ENCODE results near the gene ERN1.
A peak's percentile ranks its signal among the peaks of the same experiment; 100 is the strongest.

ERN1 gene

DNA sequence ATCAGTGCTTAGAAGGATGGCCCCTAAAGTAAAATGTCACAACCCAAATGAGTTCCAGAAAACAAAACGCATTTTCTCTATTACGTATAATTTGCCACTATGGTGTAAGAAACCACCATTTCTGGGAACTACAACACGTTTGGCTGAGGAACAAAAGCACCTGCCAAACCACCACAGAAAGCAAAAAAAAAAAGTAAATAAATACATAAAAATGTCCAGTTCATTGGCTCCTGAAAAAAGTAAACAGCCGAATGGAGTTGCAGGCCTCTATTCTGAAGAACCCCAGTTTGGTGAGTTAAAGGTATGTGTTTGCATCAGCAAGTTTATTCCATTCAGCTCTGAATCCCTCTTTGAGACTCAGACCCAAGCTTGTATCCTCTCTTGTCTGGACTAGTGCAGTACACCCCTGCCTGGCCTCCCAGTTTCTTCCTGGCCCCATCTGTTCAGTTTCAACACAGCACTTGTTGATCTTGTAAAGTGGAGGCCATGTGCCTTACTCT lies 36.9 kb downstream of the ERN1 start:
- H2BK5ac ChIP-seq (ENCODE audit: low read depth, low read length, poor library complexity), result no peak overlapping the region
- no peaks in the 10 kb centered on the region for H3K27me3 ChIP-seq (ENCODE audit: insufficient read depth, low read length)

DNA sequence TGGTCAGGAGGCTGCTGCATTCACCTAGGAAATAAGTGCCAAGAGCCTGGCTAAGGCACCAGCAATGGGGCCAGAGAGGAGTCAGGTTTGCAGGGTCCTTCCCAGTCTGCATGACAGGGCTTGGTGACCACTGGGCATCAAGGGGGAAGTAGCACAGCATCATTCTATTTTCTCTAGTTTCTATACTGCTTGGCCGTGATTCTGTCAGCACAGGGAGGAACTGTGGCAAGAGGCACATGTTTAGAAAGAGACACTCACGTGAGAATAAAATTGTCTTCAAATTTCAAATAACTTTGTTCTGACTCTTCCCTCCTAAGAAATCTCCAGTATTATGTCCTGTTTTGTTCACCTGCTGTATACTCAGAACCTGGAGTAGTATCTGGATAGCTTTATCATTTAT lies 37.8 kb downstream of the ERN1 start:
- no peak overlapping the region for H2BK5ac ChIP-seq (ENCODE audit: low read depth, low read length, poor library complexity)
- H3K18ac ChIP-seq (ENCODE audit: low read length), result no peak overlapping the region
- H2AK5ac ChIP-seq (ENCODE audit: low read length), result no peak overlapping the region
- no CpG with 5 or more reads among the region's 2 CpGs for WGBS (ENCODE audit: extremely low coverage, insufficient coverage, insufficient read length)
- no peak overlapping the region for H4K91ac ChIP-seq (ENCODE audit: low read depth, low read length)
- no peak overlapping the region for H4K8ac ChIP-seq (ENCODE audit: low read depth, low read length)
- H3K23ac ChIP-seq (ENCODE audit: low read length), result no peak overlapping the region
- no peak overlapping the region for H3K4me2 ChIP-seq (ENCODE audit: low read length)
- no peak overlapping the region for H2BK12ac ChIP-seq (ENCODE audit: low read length)
- no peak overlapping the region for H3K4me3 ChIP-seq (ENCODE audit: low read depth, low read length)
- H3K79me1 ChIP-seq (ENCODE audit: low read length), result peaks cover 2% of the 10 kb centered on the region
- H3K79me2 ChIP-seq (ENCODE audit: control insufficient read depth, insufficient read depth, low read length, poor library complexity), result no peaks in the 10 kb centered on the region
- H3K14ac ChIP-seq (ENCODE audit: low read length), result no peak overlapping the region
- H3K4me1 ChIP-seq (ENCODE audit: control insufficient read depth in 1 of 2, insufficient read depth in 2 of 2, low read length in 2 of 2), result peaks cover 13 to 19% of the 10 kb centered on the region in 2 experiments
- H3K4ac ChIP-seq (ENCODE audit: low read depth, low read length), result no peak overlapping the region
- no peaks in the 10 kb centered on the region for H3K27me3 ChIP-seq (ENCODE audit: insufficient read depth, low read length)
- peak in 1 of 2 donors; percentile 68 for DNase-seq
- H3K9ac ChIP-seq (ENCODE audit: low read length), result no peak overlapping the region
- no peak overlapping the region for H3K27ac ChIP-seq (ENCODE audit: low read depth, low read length)
- H3K36me3 ChIP-seq (ENCODE audit: control insufficient read depth in 1 of 2, insufficient read depth in 2 of 2, low read length in 2 of 2), result peaks cover 3 to 5% of the 10 kb centered on the region in 2 experiments
- H2AFZ ChIP-seq (ENCODE audit: insufficient read depth, low read length, poor library complexity), result no peak overlapping the region
- peaks cover 1% of the 10 kb centered on the region for H3K9me3 ChIP-seq (ENCODE audit: insufficient read depth, low read depth, low read length)
- H4K12ac ChIP-seq (ENCODE audit: low read depth, low read length), result no peak overlapping the region
- H2BK120ac ChIP-seq (ENCODE audit: insufficient read depth, low read length, poor library complexity), result no peak overlapping the region

More for the DNA sequence above, 36.9 kb downstream of the ERN1 start:
- peaks cover 2% of the 10 kb centered on the region for H3K79me1 ChIP-seq (ENCODE audit: low read length)
- peaks cover 6 to 11% of the 10 kb centered on the region in 2 experiments for H3K4me1 ChIP-seq (ENCODE audit: control insufficient read depth in 1 of 2, insufficient read depth in 2 of 2, low read length in 2 of 2)
- no peak overlapping the region for H4K8ac ChIP-seq (ENCODE audit: low read depth, low read length)
- no peak overlapping the region for H3K4ac ChIP-seq (ENCODE audit: low read depth, low read length)
- no CpG with 5 or more reads among the region's 4 CpGs for WGBS (ENCODE audit: extremely low coverage, insufficient coverage, insufficient read length)
- no peaks in the 10 kb centered on the region for H3K79me2 ChIP-seq (ENCODE audit: control insufficient read depth, insufficient read depth, low read length, poor library complexity)
- no peak overlapping the region for H2AK5ac ChIP-seq (ENCODE audit: low read length)
- no peak for DNase-seq
- H3K9ac ChIP-seq (ENCODE audit: low read length), result no peak overlapping the region
- no peak overlapping the region for H3K4me3 ChIP-seq (ENCODE audit: low read depth, low read length)
- H3K18ac ChIP-seq (ENCODE audit: low read length), result no peak overlapping the region
- no peak overlapping the region for H3K27ac ChIP-seq (ENCODE audit: low read depth, low read length)
- no peak overlapping the region for H2BK12ac ChIP-seq (ENCODE audit: low read length)
- no peak overlapping the region for H2AFZ ChIP-seq (ENCODE audit: insufficient read depth, low read length, poor library complexity)
- H2BK120ac ChIP-seq (ENCODE audit: insufficient read depth, low read length, poor library complexity), result no peak overlapping the region
- H3K14ac ChIP-seq (ENCODE audit: low read length), result no peak overlapping the region
- no peak overlapping the region for H4K91ac ChIP-seq (ENCODE audit: low read depth, low read length)
- H3K4me2 ChIP-seq (ENCODE audit: low read length), result no peak overlapping the region
- peaks cover 1% of the 10 kb centered on the region for H3K9me3 ChIP-seq (ENCODE audit: insufficient read depth, low read depth, low read length)
- H4K12ac ChIP-seq (ENCODE audit: low read depth, low read length), result no peak overlapping the region
- peaks cover 3 to 5% of the 10 kb centered on the region in 2 experiments for H3K36me3 ChIP-seq (ENCODE audit: control insufficient read depth in 1 of 2, insufficient read depth in 2 of 2, low read length in 2 of 2)
- no peak overlapping the region for H3K23ac ChIP-seq (ENCODE audit: low read length)

DNA sequence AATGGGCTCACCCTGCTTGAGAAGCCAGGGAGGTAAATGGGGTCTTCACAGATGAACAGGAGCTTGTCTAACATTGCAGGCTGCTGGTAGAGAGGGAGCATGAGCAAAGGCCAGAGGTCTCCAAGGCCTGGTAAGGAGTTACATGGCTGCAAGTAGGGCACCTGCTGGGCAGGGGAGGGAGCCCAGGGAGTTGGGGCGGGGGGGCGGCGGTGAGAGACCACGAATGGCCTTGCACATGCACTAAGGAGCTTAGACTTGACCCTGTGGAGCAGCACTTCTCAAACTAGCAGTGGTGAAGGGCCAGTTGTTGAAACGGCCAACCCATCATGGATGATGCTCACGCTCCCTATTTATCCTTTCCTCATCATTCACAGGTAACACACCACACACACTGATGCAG lies 38.4 kb downstream of the ERN1 start:
- no peak overlapping the region for H3K18ac ChIP-seq (ENCODE audit: low read length)
- H2AK5ac ChIP-seq (ENCODE audit: low read length), result no peak overlapping the region
- H3K9me3 ChIP-seq (ENCODE audit: insufficient read depth, low read depth, low read length), result no peaks in the 10 kb centered on the region
- no peak for DNase-seq
- H4K91ac ChIP-seq (ENCODE audit: low read depth, low read length), result no peak overlapping the region
- H2BK120ac ChIP-seq (ENCODE audit: insufficient read depth, low read length, poor library complexity), result no peak overlapping the region
- no peak overlapping the region for H2BK5ac ChIP-seq (ENCODE audit: low read depth, low read length, poor library complexity)
- WGBS (ENCODE audit: extremely low coverage, insufficient coverage, insufficient read length), result no CpG with 5 or more reads among the region's 6 CpGs
- H2BK12ac ChIP-seq (ENCODE audit: low read length), result no peak overlapping the region
- no peaks in the 10 kb centered on the region for H3K27me3 ChIP-seq (ENCODE audit: insufficient read depth, low read length)
- no peak overlapping the region for H3K23ac ChIP-seq (ENCODE audit: low read length)
- H3K14ac ChIP-seq (ENCODE audit: low read length), result no peak overlapping the region
- H3K4ac ChIP-seq (ENCODE audit: low read depth, low read length), result no peak overlapping the region
- no peak overlapping the region for H2AFZ ChIP-seq (ENCODE audit: insufficient read depth, low read length, poor library complexity)
- H3K79me2 ChIP-seq (ENCODE audit: control insufficient read depth, insufficient read depth, low read length, poor library complexity), result no peaks in the 10 kb centered on the region
- H4K8ac ChIP-seq (ENCODE audit: low read depth, low read length), result no peak overlapping the region
- no peak overlapping the region for H3K4me2 ChIP-seq (ENCODE audit: low read length)
- no peak overlapping the region for H3K9ac ChIP-seq (ENCODE audit: low read length)
- no peak overlapping the region for H3K4me3 ChIP-seq (ENCODE audit: low read depth, low read length)
- peaks cover 3 to 5% of the 10 kb centered on the region in 2 experiments for H3K36me3 ChIP-seq (ENCODE audit: control insufficient read depth in 1 of 2, insufficient read depth in 2 of 2, low read length in 2 of 2)
- no peak overlapping the region for H3K27ac ChIP-seq (ENCODE audit: low read depth, low read length)
- no peak overlapping the region for H4K12ac ChIP-seq (ENCODE audit: low read depth, low read length)
- peaks cover 15 to 21% of the 10 kb centered on the region in 2 experiments for H3K4me1 ChIP-seq (ENCODE audit: control insufficient read depth in 1 of 2, insufficient read depth in 2 of 2, low read length in 2 of 2)
- H3K79me1 ChIP-seq (ENCODE audit: low read length), result peaks cover 2% of the 10 kb centered on the region

DNA sequence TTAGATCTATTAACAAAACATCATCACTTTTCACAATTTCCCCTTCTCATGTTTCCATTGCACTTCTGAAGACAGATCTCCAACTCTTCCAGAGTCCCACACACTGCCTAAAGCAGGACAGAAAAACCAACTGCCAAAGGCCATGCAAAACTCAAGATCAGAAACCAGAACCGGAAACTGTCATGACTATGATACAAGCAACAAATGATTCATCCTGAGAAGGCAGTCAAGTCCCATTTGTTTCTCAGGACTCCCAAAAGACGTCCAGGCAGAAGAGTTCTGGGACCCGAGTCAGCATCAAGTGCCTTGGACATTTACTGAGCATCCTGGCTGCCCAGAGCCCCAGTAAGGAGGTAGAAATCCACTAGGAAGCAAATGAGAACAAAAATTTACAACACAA lies 38.8 kb downstream of the ERN1 start:
- Histone ChIP-seq H3K79me1 (ENCODE audit: low read length) (peaks cover 2% of the 10 kb centered on the region), H3K27ac (ENCODE audit: low read depth, low read length) (no peak overlapping the region), H3K36me3 (ENCODE audit: control insufficient read depth in 1 of 2, insufficient read depth in 2 of 2, low read length in 2 of 2) (peaks cover 3 to 5% of the 10 kb centered on the region in 2 experiments), H3K14ac (ENCODE audit: low read length) (no peak overlapping the region), H3K27me3 (ENCODE audit: insufficient read depth, low read length) (no peaks in the 10 kb centered on the region), H2BK12ac (ENCODE audit: low read length) (no peak overlapping the region), H3K23ac (ENCODE audit: low read length) (no peak overlapping the region), H3K9ac (ENCODE audit: low read length) (no peak overlapping the region), H3K4ac (ENCODE audit: low read depth, low read length) (no peak overlapping the region), H4K8ac (ENCODE audit: low read depth, low read length) (no peak overlapping the region), H2BK120ac (ENCODE audit: insufficient read depth, low read length, poor library complexity) (no peak overlapping the region), H3K9me3 (ENCODE audit: insufficient read depth, low read depth, low read length) (no peaks in the 10 kb centered on the region), H4K91ac (ENCODE audit: low read depth, low read length) (no peak overlapping the region), H2AK5ac (ENCODE audit: low read length) (no peak overlapping the region), H4K12ac (ENCODE audit: low read depth, low read length) (no peak overlapping the region), H2AFZ (ENCODE audit: insufficient read depth, low read length, poor library complexity) (no peak overlapping the region), H3K18ac (ENCODE audit: low read length) (no peak overlapping the region), H3K79me2 (ENCODE audit: control insufficient read depth, insufficient read depth, low read length, poor library complexity) (no peaks in the 10 kb centered on the region), H2BK5ac (ENCODE audit: low read depth, low read length, poor library complexity) (no peak overlapping the region), H3K4me3 (ENCODE audit: low read depth, low read length) (no peak overlapping the region), H3K4me2 (ENCODE audit: low read length) (no peak overlapping the region), H3K4me1 (ENCODE audit: control insufficient read depth in 1 of 2, insufficient read depth in 2 of 2, low read length in 2 of 2) (peaks cover 15 to 21% of the 10 kb centered on the region in 2 experiments)
- WGBS (ENCODE audit: extremely low coverage, insufficient coverage, insufficient read length), result no CpG with 5 or more reads among the region's 3 CpGs
- no peak for DNase-seq
